Measurements from ENCODE around the gene ICE1. TPM values are rescaled to one million over a fixed set of nuclear protein-coding genes. Genes with fewer than 3 reads are reported as not detected.
"Not testable (repeated sequence)": the region's sequence is repeated elsewhere in the genome, so short reads cannot be mapped to it uniquely, and the experiment has no call there.

Gene ICE1
- total and polyA plus RNA-seq, 2 of the 4 experiments (the other 2 are of a cell fraction) = 9.0 to 18.5 TPM

- H3K56ac ChIP-seq (ENCODE audit: extremely low read depth, insufficient read depth, low read length); H4K91ac ChIP-seq (ENCODE audit: insufficient read depth, low read depth, low read length); H2BK15ac ChIP-seq (ENCODE audit: low read depth, low read length); H2BK20ac ChIP-seq (ENCODE audit: low read depth, low read length); POLR2A ChIA-PET (ENCODE audit: unreplicated experiment); H3K4ac ChIP-seq (ENCODE audit: low read depth, low read length); DNase-seq; H2AFZ ChIP-seq (replicated peaks; ENCODE audit: low read length, poor library complexity); H3K9ac ChIP-seq (ENCODE audit: low read depth, low read length); H2BK5ac ChIP-seq (ENCODE audit: low read depth, low read length, poor library complexity, severe bottlenecking); H3K27me3 ChIP-seq (ENCODE audit: control insufficient read depth, insufficient read depth, low read length); dilution Hi-C loops (cut with HindIII; ENCODE audit: low sequenced_read_pairs, unreplicated experiment); H3K23ac ChIP-seq (ENCODE audit: low read depth, low read length); H4K20me1 ChIP-seq (ENCODE audit: insufficient read depth, low read length); H3K79me1 ChIP-seq (ENCODE audit: low read depth in 1 of 2, low read length in 2 of 2); H2AK5ac ChIP-seq (ENCODE audit: low read depth, low read length); H3K9me1 ChIP-seq (ENCODE audit: insufficient read depth, low read length); H3K36me3 ChIP-seq (ENCODE audit: control insufficient read depth, insufficient read depth, low read length); H4K8ac ChIP-seq (ENCODE audit: low read depth in 2 of 2, low read length in 2 of 2); H3K4me1 ChIP-seq (ENCODE audit: control insufficient read depth, insufficient read depth, low read length); H3K4me3 ChIP-seq (ENCODE audit: insufficient read depth, low read depth, low read length); intact Hi-C loops (cut with micrococcal nuclease); ATAC-seq (ENCODE audit: low read depth); CTCF ChIA-PET; in situ Hi-C loops (cut with MboI; ENCODE audit: low sequenced_read_pairs); H3K14ac ChIP-seq (replicated peaks; ENCODE audit: low read depth, low read length); H3K27ac ChIP-seq (ENCODE audit: insufficient read depth, low read length); H2BK120ac ChIP-seq (ENCODE audit: low read depth, low read length); H3K9me3 ChIP-seq (ENCODE audit: control insufficient read depth, insufficient read depth, low read length); H3K18ac ChIP-seq (ENCODE audit: low read depth, low read length); H3K4me2 ChIP-seq (ENCODE audit: low read depth, low read length); BruUV-seq (replicated peaks); H4K5ac ChIP-seq (ENCODE audit: low read depth, low read length); H2AK9ac ChIP-seq (replicated peaks; ENCODE audit: low read depth, low read length, poor library complexity): not testable (repeated sequence)
- WGBS, 2 experiments (ENCODE audit: extremely low coverage in 2 of 2, insufficient read length in 1 of 2) = no CpG with 5 or more reads among the region's 4 CpGs
Observed at GRCh38 chr5:5520622-5521021, 98.1 kb downstream of the ICE1 start.
